ENCODE results near the gene TECPR2.

DNA sequence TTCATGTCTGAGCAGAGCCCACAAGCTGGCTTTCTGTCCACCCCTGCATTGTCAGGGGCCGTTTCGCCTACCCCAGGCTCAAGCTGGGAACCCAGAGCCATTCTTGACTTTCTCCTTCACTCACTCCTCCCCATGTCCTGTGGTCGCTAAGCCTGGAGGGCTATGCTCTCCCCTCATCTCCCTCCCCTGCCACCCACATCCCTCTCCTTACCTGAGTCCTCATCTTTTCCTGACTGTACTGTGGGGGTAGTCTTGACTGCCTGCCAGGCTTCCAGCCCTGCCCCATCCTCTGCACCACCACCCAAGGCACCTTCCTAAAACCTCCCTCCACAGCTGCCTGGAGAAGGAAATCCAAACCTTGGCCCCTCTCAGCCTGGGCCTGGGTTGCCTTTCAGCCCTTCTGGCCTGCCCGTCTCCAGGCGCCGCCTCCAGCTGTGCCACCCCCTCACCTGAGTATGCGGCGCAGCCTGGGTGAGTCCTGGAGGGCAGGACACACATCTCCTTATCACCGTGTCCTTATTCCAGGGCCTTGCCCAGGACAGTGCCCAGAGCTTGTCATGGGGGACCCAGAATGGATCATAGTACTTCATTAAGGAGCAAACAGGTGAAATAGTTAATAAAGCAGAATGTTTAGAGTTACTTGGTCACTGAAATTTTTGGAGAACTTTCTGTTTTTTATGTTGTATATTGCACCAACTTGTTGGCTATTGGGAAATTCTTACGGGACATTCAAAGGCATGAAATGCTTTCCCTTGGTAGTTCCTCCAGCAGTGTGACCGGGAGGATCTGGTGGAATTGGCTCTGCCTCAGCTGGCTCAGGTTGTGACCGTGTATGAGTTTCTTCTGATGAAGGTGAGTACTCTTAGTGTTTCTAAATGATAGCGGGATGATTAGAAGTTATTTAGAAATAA lies 28.7 kb upstream of the TECPR2 start:
- TF ChIP-seq, protein P1, sequence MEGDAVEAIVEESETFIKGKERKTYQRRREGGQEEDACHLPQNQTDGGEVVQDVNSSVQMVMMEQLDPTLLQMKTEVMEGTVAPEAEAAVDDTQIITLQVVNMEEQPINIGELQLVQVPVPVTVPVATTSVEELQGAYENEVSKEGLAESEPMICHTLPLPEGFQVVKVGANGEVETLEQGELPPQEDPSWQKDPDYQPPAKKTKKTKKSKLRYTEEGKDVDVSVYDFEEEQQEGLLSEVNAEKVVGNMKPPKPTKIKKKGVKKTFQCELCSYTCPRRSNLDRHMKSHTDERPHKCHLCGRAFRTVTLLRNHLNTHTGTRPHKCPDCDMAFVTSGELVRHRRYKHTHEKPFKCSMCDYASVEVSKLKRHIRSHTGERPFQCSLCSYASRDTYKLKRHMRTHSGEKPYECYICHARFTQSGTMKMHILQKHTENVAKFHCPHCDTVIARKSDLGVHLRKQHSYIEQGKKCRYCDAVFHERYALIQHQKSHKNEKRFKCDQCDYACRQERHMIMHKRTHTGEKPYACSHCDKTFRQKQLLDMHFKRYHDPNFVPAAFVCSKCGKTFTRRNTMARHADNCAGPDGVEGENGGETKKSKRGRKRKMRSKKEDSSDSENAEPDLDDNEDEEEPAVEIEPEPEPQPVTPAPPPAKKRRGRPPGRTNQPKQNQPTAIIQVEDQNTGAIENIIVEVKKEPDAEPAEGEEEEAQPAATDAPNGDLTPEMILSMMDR (IDR thresholded peaks at IDR 0.05): no peak
- no peak for TF ChIP-seq POLR2AphosphoS5 (IDR thresholded peaks at IDR 0.05)
